IPS DF 4.7 (cell line): Measurements from ENCODE around the gene FAM76B.

Experiments used
- DNase-seq: peaks from one replicate; pipeline ENCODE4 v3.0.0-alpha.2; 2013; ENCODE audit warnings: low spot score; ENCODE audit errors: extremely low read depth

FAM76B gene

DNA sequence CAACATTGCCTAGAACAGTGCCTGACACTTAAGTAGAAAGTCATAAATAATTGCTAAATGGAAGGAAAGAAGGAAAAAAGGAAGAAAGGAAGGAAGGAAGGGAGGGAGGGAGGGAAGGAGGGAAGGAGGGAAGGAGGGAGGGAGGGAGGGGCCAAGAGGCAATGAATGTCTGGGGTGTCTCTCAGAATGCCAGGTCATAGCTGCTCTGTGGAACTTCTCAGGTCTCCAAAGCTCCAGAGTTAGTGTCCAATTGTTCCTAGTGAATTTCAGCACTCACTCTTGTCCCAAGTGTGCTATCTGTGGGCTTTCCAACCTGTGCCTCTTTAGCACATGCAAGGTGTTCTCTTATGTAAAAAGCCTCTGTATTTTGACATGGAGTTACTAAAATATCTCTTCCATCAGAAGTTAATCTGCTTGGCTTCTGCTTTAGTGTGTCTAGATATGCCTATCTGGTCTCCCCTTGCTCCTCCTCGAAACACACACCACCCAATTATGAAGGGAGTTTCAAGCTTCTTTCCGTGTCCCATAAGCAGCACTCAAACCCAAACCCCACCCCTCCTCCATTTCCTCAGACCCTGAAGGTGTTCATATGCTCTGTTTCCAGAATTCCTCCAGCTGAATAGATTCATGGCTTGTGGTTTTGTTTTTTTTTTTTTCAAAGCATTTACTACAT lies 56.5 kb downstream of the FAM76B start:
- DNase-seq, result no peak

DNA sequence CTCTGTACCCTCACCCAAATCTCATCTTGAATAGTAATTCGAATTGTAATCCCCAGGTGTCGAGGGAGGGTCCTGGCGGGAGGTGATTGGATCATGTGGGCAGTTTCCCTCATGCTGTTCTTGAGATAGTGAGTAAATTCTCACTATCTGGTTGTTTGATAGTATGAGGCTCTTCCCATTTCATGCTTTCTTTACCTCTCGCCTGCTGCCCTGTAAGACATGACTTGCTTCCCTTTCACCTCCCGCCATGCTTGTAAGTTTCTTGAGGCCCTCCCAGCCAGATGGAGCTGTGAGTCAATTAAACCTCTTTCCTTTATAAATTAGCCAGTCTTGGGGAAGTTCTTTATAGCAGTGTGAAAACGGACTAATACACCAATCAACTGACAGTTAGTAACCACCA lies 60.1 kb downstream of the FAM76B start:
- DNase-seq, result no peak

DNA sequence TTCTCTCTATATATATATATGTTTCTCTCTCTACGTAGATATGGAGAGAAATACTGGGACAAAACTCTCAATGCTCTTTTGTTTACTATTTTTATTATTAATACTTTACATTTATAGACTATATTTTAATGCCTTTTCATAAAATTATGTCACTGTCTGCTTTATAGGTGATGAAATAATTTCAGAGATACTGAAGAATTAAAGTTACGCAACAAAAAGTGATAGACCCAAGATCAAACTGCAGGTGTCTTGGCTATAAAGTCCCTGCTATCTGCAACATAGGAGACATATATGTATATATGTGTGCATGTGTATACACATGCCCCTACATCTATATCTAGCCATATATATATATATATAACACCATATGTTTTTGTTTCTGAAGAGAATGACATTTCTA lies 60.8 kb downstream of the FAM76B start:
- no peak for DNase-seq

GRCh38 chr11:95728094-95728493 lies 61.5 kb downstream of the FAM76B start:
- no peak for DNase-seq

GRCh38 chr11:95727620-95728019 lies 62.0 kb downstream of the FAM76B start:
- DNase-seq, result no peak

- no peak for DNase-seq
Observed at GRCh38 chr11:95727111-95727510, 62.5 kb downstream of the FAM76B start.

DNA sequence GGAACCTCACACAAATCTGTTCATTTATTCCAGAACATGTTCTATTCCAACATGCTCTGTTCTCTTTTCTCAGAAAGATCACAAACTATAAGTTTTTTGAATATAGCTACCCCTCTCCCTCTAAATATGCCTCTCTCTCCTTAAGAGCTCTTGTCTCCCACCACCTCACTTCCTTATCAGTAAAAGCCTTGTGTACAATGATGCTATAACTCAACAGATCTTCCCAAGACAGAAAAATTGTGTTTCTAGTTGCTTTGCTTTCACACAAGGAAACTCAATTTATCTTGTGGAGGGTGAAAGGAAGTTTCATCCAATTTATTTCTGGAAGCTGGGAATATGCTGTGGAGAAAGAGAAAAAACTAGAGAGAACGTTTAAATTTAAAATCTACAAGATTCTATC lies 64.4 kb downstream of the FAM76B start:
- no peak for DNase-seq

GRCh38 chr11:95723361-95723942 lies 66.1 kb downstream of the FAM76B start:
- no peak for DNase-seq

- no peak for DNase-seq
Observed at GRCh38 chr11:95720195-95720594, 69.4 kb downstream of the FAM76B start.
